ENCODE data around the gene CALR3.

The CALR3 gene

GRCh38 chr19:16429759-16430091 lies 66.2 kb downstream of the CALR3 start:
- Histone ChIP-seq H3K79me2 (ENCODE audit: control insufficient read depth, low read length) (no peaks in the 10 kb centered on the region), H3K9me2 (replicated peaks; ENCODE audit: control insufficient read depth, low read length) (no peaks in the 10 kb centered on the region), H3K4me3 (ENCODE audit: low read length) (no peak overlapping the region), H3F3A (ENCODE audit: control insufficient read depth, insufficient read depth) (no peaks in the 10 kb centered on the region), H4K20me1 (ENCODE audit: control insufficient read depth, insufficient read depth, low read depth, low read length) (no peaks in the 10 kb centered on the region; the same call in 1 of the 2 replicates), H3K4me2 (ENCODE audit: low read length) (no peak overlapping the region), H3K27ac (ENCODE audit: low read depth, low read length) (no peak overlapping the region), H3K9me3 (ENCODE audit: control insufficient read depth, insufficient read depth, low read length) (no peaks in the 10 kb centered on the region), H3K27me3 (ENCODE audit: control insufficient read depth, low read length) (no peaks in the 10 kb centered on the region), H3K4me1 (ENCODE audit: control insufficient read depth, low read length) (no peaks in the 10 kb centered on the region), H3K36me3 (ENCODE audit: control insufficient read depth, low read length) (peaks cover 61% of the 10 kb centered on the region)
- TF ChIP-seq EZH2phosphoT487 (IDR thresholded peaks at IDR 0.05; ENCODE audit: borderline replicate concordance, low read length) (no peak), CTCF (IDR thresholded peaks at IDR 0.05; ENCODE audit: low read depth, low read length, poor library complexity, severe bottlenecking) (no peak)

GRCh38 chr19:16429066-16429758 lies 66.8 kb downstream of the CALR3 start:
- no peaks in the 10 kb centered on the region for H3K4me1 ChIP-seq (ENCODE audit: control insufficient read depth, low read length)
- no peaks in the 10 kb centered on the region for H3K79me2 ChIP-seq (ENCODE audit: control insufficient read depth, low read length)
- H3K4me2 ChIP-seq (ENCODE audit: low read length), result no peak overlapping the region
- no peak overlapping the region for H3K4me3 ChIP-seq (ENCODE audit: low read length)
- no peaks in the 10 kb centered on the region for H3F3A ChIP-seq (ENCODE audit: control insufficient read depth, insufficient read depth)
- no peak overlapping the region for H3K27ac ChIP-seq (ENCODE audit: low read depth, low read length)
- TF ChIP-seq CTCF (IDR thresholded peaks at IDR 0.05; ENCODE audit: low read depth, low read length, poor library complexity, severe bottlenecking), result no peak
- TF ChIP-seq EZH2phosphoT487 (IDR thresholded peaks at IDR 0.05; ENCODE audit: borderline replicate concordance, low read length), result no peak
- H3K27me3 ChIP-seq (ENCODE audit: control insufficient read depth, low read length), result no peaks in the 10 kb centered on the region
- no peaks in the 10 kb centered on the region for H3K9me2 ChIP-seq (replicated peaks; ENCODE audit: control insufficient read depth, low read length)
- no peaks in the 10 kb centered on the region; the same call in 1 of the 2 replicates for H4K20me1 ChIP-seq (ENCODE audit: control insufficient read depth, insufficient read depth, low read depth, low read length)
- H3K36me3 ChIP-seq (ENCODE audit: control insufficient read depth, low read length), result peaks cover 58% of the 10 kb centered on the region
- H3K9me3 ChIP-seq (ENCODE audit: control insufficient read depth, insufficient read depth, low read length), result no peaks in the 10 kb centered on the region
